ENCODE results near the gene HSF5. TPM values are rescaled to one million over a fixed set of nuclear protein-coding genes. Genes with fewer than 3 reads are reported as not detected.

Gene HSF5
- total RNA-seq, 1 experiment from 2014 or later, result not detected

DNA sequence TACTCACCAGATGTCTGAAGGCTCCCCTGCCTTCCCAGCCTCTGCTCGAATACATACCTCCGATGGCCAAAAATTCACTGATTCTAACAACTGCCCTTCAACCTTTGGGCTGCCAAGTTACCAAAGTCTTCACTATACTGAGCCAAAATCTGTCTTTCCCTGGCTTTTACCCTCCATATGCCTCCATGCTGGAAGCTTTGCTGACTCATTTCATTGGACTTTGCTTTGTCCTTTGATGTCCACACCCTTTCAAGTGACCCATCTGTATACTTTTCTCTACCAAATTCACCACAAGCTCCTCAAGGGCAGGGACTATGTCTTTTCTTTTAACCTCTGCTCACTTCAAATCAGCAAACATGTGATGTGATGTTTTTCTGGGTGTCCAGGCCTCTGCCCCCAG, 47.2 kb upstream of the HSF5 start:
- Histone ChIP-seq H2BK20ac (ENCODE audit: low read depth, low read length, poor library complexity, severe bottlenecking) (no peak overlapping the region), H2BK15ac (ENCODE audit: low read depth, low read length) (no peak overlapping the region), H3K18ac (ENCODE audit: insufficient read length, low read depth, low read length) (no peak overlapping the region), H3K23ac (ENCODE audit: insufficient read length, low read depth, low read length) (no peak overlapping the region), H3K79me2 (ENCODE audit: insufficient read depth, low read length) (no peaks in the 10 kb centered on the region), H3K9me3 (ENCODE audit: control insufficient read depth, low read depth, low read length) (no peaks in the 10 kb centered on the region), H3K14ac (ENCODE audit: insufficient read depth, low read length) (no peak overlapping the region), H3K23me2 (ENCODE audit: insufficient read length, low read depth, low read length, poor library complexity, severe bottlenecking) (peaks cover 5% of the 10 kb centered on the region), H3K27ac (ENCODE audit: insufficient read length, low read depth, low read length) (no peak overlapping the region), H3T11ph (ENCODE audit: low read length) (no peak overlapping the region), H3K4me1 (ENCODE audit: insufficient read depth, low read length) (0 out of 2 replicates have a peak, but pooled peaks cover 2% of the 10 kb centered on the region), H3K4ac (ENCODE audit: low read depth, low read length) (no peak overlapping the region), H2AFZ (ENCODE audit: low read length) (no peak overlapping the region), H2BK12ac (ENCODE audit: insufficient read length, low read depth, low read length) (no peak overlapping the region), H2BK120ac (ENCODE audit: low read depth, low read length, poor library complexity, severe bottlenecking) (no peak overlapping the region), H3K4me2 (ENCODE audit: insufficient read depth, insufficient read length, low read length) (no peak overlapping the region), H4K20me1 (ENCODE audit: control insufficient read depth, insufficient read depth, insufficient read length) (no peaks in the 10 kb centered on the region), H2BK5ac (ENCODE audit: insufficient read length, low read length) (no peak overlapping the region), H3K79me1 (ENCODE audit: insufficient read depth, low read depth, low read length, poor library complexity, severe bottlenecking) (no peaks in the 10 kb centered on the region), H3K56ac (ENCODE audit: insufficient read length, low read depth, low read length) (no peak overlapping the region), H4K8ac (replicated peaks; ENCODE audit: insufficient read length, low read depth, low read length) (no peak overlapping the region), H3K27me3 (ENCODE audit: insufficient read depth, low read length) (no peaks in the 10 kb centered on the region), H4K91ac (ENCODE audit: insufficient read length, low read depth, low read length) (no peak overlapping the region), H2AK5ac (ENCODE audit: insufficient read length, low read length) (no peak overlapping the region), H3K9ac (ENCODE audit: extremely low read depth, insufficient read length, low read length) (no peak overlapping the region), H4K5ac (ENCODE audit: insufficient read length, low read depth, low read length) (no peak overlapping the region)
- no CpG with 5 or more reads among the region's 2 CpGs for WGBS (ENCODE audit: extremely low coverage, insufficient read length, low lambda C conversion rate)
- H3K36me3 Mint-ChIP-seq (ENCODE audit: insufficient read depth in 1 of 3, low read depth in 3 of 3), result no peaks in the 10 kb centered on the region
- H3K9me3 Mint-ChIP-seq, result no peaks in the 10 kb centered on the region
- no peak overlapping the region for H3K4me3 Mint-ChIP-seq
- H3K27ac Mint-ChIP-seq, result no peak overlapping the region
- no peak for DNase-seq
- TF ChIP-seq, protein P1, sequence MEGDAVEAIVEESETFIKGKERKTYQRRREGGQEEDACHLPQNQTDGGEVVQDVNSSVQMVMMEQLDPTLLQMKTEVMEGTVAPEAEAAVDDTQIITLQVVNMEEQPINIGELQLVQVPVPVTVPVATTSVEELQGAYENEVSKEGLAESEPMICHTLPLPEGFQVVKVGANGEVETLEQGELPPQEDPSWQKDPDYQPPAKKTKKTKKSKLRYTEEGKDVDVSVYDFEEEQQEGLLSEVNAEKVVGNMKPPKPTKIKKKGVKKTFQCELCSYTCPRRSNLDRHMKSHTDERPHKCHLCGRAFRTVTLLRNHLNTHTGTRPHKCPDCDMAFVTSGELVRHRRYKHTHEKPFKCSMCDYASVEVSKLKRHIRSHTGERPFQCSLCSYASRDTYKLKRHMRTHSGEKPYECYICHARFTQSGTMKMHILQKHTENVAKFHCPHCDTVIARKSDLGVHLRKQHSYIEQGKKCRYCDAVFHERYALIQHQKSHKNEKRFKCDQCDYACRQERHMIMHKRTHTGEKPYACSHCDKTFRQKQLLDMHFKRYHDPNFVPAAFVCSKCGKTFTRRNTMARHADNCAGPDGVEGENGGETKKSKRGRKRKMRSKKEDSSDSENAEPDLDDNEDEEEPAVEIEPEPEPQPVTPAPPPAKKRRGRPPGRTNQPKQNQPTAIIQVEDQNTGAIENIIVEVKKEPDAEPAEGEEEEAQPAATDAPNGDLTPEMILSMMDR (conservative IDR thresholded peaks at IDR 0.05), result no peak
- H3K4me1 Mint-ChIP-seq, result peaks cover 22 to 31% of the 10 kb centered on the region in 2 experiments
- peaks cover 43% of the 10 kb centered on the region for H3K27me3 Mint-ChIP-seq (ENCODE audit: low read depth)

All from H9 (cell line).